HFFc6 (cell line): Measurements from ENCODE around the gene CDH15. TPM values are rescaled to one million over a fixed set of nuclear protein-coding genes. Genes with fewer than 3 reads are reported as not detected.

Experiments used
- DNase-seq: peaks from one replicate; pipeline ENCODE4 v3.0.0-alpha.2; 2018
- H3K27ac Mint-ChIP-seq: 2 replicates; pipeline ENCODE4 v1.8.0; 2020; ENCODE audit warnings: mild to moderate bottlenecking, mixed read lengths
- H3K27me3 Mint-ChIP-seq: 2 replicates; pipeline ENCODE4 v1.8.0; 2021; ENCODE audit warnings: mild to moderate bottlenecking, moderate library complexity, mixed read lengths; ENCODE audit not compliant: insufficient read depth
- H3K36me3 Mint-ChIP-seq: 2 replicates; pipeline ENCODE4 v1.8.0; 2021; ENCODE audit warnings: low read depth, mixed read lengths
- H3K4me1 Mint-ChIP-seq: 2 replicates; pipeline ENCODE4 v1.8.0; 2020; ENCODE audit warnings: low read depth, mixed read lengths
- H3K4me3 Mint-ChIP-seq: 2 replicates; pipeline ENCODE4 v1.8.0; 2020; ENCODE audit warnings: mild to moderate bottlenecking, moderate library complexity, mixed read lengths
- H3K9me3 Mint-ChIP-seq: 2 replicates; pipeline ENCODE4 v1.8.0; 2020; ENCODE audit warnings: mild to moderate bottlenecking, mixed read lengths
- total RNA-seq, 6 experiments: library from RNA; stranded (reverse); fragmentation: NEBNext Ultra II Directional; extraction: Animal tissue kit (Norgen Biotek cat#: 25700); gene quantifications; 2 replicates in 1 of 6; 3 replicates in 5 of 6; pipeline ENCODE4 v1.2.3, GENCODE V29; 2021
- TF ChIP-seq, protein P1 (sequence below): fragments of 200-600 bp; sonication (generic); IDR thresholded peaks from 2 replicates; pipeline ENCODE4 v1.5.0; 2021; ENCODE audit warnings: antibody characterized with exemption, mild to moderate bottlenecking

Gene CDH15
- total RNA-seq, 6 experiments from 2014 or later = 0.05 to 0.07 TPM; not detected in 4

DNA sequence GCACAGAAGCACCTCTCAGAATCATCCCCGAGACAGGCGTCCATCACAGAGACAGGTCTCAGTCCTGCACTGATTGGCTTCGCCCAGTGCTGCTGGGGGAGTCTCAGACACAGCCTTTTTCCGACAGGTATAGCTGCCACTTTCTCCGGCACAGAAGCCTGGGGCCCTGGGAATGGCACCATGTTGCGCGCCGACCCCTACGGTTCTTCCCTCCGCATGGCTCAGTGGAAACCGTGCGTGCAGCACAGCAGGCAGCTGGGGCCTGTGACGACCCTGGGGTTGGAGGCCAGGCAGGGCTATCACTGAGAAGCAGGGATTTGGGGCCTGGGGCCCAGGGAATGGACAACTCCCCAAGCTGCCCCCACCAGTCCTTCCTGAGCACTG, 29.7 kb upstream of the CDH15 start:
- no peak overlapping the region for H3K4me3 Mint-ChIP-seq
- TF ChIP-seq, protein P1, sequence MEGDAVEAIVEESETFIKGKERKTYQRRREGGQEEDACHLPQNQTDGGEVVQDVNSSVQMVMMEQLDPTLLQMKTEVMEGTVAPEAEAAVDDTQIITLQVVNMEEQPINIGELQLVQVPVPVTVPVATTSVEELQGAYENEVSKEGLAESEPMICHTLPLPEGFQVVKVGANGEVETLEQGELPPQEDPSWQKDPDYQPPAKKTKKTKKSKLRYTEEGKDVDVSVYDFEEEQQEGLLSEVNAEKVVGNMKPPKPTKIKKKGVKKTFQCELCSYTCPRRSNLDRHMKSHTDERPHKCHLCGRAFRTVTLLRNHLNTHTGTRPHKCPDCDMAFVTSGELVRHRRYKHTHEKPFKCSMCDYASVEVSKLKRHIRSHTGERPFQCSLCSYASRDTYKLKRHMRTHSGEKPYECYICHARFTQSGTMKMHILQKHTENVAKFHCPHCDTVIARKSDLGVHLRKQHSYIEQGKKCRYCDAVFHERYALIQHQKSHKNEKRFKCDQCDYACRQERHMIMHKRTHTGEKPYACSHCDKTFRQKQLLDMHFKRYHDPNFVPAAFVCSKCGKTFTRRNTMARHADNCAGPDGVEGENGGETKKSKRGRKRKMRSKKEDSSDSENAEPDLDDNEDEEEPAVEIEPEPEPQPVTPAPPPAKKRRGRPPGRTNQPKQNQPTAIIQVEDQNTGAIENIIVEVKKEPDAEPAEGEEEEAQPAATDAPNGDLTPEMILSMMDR = no peak
- H3K27ac Mint-ChIP-seq = no peak overlapping the region
- no peaks in the 10 kb centered on the region for H3K4me1 Mint-ChIP-seq
- no peaks in the 10 kb centered on the region for H3K9me3 Mint-ChIP-seq
- peaks cover 3% of the 10 kb centered on the region; the same call in 1 of the 2 replicates for H3K27me3 Mint-ChIP-seq
- DNase-seq = no peak
- H3K36me3 Mint-ChIP-seq = peaks cover 15% of the 10 kb centered on the region; the same call in 1 of the 2 replicates

DNA sequence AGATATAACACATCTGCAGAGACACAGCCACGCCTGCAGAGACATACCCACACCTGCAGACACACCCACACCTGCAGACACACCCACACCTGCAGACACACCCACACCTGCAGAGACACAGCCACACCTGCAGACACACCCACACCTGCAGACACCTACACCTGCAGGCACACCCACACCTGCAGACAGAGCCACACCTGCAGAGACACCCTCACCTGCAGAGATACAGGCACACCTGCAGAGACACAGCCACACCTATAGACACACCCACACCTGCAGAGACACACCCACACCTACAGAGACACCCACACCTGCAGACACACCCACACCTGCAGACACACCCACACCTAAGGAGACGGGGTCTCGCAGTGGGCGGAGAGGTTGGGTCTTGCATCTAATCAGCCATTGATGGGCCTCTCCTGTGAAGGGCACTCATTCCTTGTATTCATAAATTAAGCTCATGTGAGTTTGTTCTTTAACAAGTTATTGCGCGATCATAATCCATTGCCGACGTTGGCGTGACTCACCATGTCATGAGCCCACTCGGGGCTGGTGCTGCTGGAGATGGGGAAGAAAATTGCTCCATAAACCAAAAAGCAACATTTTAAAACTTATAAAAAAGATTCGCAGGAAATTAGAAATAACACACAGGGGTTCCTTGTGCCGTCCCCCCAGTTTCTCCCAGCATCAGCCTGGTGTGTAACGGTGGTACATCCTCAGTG, 28.9 kb upstream of the CDH15 start:
- Mint-ChIP-seq H3K27ac (no peak overlapping the region), H3K36me3 (peaks cover 17% of the 10 kb centered on the region; the same call in 1 of the 2 replicates)

DNA sequence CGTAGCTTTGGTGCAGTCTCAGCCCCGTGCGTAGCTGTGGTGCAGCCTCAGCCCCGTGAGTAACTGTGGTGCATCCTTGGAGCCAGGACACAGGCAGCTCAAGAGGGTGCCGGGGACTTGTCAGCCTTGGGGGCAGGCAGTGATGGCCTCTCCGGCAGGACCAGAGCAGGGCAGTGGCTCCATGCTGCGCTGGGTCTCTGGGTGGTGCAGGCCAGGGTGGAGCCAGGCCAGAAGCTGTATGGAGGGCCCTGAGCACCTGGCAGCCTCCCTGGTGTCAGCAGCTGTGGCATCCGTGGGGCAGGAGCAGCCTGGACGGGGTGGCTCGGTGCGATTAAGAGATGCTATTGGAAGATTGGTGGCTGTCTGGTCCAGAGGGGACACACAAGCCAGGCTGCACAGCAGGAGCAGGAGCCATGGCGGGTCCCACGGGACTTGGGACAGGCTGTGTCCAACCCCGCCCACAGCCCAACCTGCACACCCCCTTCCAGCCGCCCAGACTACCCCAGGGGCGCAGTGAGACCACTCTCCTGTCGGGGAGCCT, 28.3 kb upstream of the CDH15 start:
- no peaks in the 10 kb centered on the region; the same call in 1 of the 2 replicates for H3K9me3 Mint-ChIP-seq
- DNase-seq = no peak
- H3K27ac Mint-ChIP-seq = no peak overlapping the region
- peaks cover 20% of the 10 kb centered on the region; the same call in 1 of the 2 replicates for H3K36me3 Mint-ChIP-seq
- no peak overlapping the region for H3K4me3 Mint-ChIP-seq
- no peaks in the 10 kb centered on the region for H3K4me1 Mint-ChIP-seq
- TF ChIP-seq, protein P1 = no peak
- peaks cover 3% of the 10 kb centered on the region; the same call in 1 of the 2 replicates for H3K27me3 Mint-ChIP-seq

More for the DNA sequence above, 28.9 kb upstream of the CDH15 start:
- Mint-ChIP-seq H3K9me3 (no peaks in the 10 kb centered on the region; the same call in 1 of the 2 replicates), H3K27me3 (peaks cover 3% of the 10 kb centered on the region; the same call in 1 of the 2 replicates), H3K4me3 (no peak overlapping the region), H3K4me1 (no peaks in the 10 kb centered on the region)
- DNase-seq = no peak
- TF ChIP-seq, protein P1 = no peak

DNA sequence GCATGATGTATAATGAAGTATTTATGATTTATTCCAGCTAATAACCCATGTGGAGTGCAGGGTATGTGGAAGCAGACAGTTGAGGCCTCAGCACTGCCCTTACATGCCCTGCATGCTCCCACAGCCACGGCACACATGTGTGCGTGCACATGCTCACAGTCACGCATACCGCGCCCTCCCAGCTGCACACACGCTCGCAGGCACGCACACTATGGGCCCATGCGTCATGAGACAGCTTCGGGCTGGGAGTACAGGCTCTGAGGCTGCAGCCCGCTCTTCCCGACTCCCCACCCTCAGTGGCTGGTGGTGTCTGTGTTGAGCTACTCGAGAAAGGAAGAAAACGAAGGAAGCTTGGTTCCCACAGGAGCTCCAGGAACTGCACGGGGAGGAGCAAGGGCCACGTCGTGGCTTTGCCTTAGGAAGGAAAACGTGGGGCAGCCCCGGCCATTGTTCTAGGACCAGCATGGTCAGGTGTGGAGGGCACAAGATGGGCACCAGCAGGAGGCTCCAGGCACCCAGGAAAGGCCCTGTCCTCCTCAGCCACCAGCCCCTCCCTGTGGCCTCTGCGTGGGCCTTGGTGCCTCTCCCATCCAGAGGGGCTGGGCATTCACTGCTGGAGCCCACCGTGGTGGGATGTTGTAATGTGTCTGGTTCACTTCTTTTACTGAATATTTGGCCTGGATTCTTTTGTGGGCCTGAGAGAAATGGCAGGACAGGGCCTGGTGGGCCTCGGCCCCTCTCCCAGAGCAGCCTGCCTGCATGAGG, 27.5 kb upstream of the CDH15 start:
- H3K4me1 Mint-ChIP-seq = no peaks in the 10 kb centered on the region
- H3K9me3 Mint-ChIP-seq = peaks cover 5% of the 10 kb centered on the region
- no peak for DNase-seq
- no peak overlapping the region for H3K4me3 Mint-ChIP-seq
- peaks cover 3% of the 10 kb centered on the region; the same call in 1 of the 2 replicates for H3K27me3 Mint-ChIP-seq
- no peak overlapping the region for H3K27ac Mint-ChIP-seq
- peaks cover 27% of the 10 kb centered on the region for H3K36me3 Mint-ChIP-seq
- TF ChIP-seq, protein P1 = no peak

DNA sequence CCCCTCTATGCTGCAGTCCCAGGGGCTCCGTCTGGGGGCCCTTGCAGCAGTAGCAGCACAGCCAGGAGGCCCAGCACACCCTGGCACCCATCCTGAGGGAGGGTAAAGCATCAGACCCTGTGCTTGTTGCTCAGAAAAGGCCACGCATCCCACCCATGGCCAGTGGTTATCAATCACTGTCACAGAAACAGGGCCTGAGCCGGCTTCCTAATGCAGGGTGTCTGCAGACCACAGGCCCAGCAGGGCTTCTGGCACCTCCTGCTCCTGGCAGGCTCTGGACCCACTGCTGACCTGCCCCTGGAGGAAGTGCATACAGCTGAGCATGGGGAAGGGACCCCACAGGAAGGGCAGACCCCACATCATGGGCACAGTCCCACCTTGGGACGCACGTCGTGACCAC, 26.9 kb upstream of the CDH15 start:
- Mint-ChIP-seq H3K9me3 (peaks cover 8% of the 10 kb centered on the region), H3K27me3 (peaks cover 3% of the 10 kb centered on the region; the same call in 1 of the 2 replicates), H3K4me1 (no peaks in the 10 kb centered on the region), H3K27ac (no peak overlapping the region), H3K4me3 (no peak overlapping the region), H3K36me3 (peaks cover 33% of the 10 kb centered on the region)
- TF ChIP-seq, protein P1 = no peak
- no peak for DNase-seq
